ENCODE results near the gene MRPL2. TPM values are rescaled to one million over a fixed set of nuclear protein-coding genes. Genes with fewer than 3 reads are reported as not detected.

MRPL2 gene
- total RNA-seq, 4 donors from 2014 or later = 14.4 to 44.4 (median 16.1) TPM

DNA sequence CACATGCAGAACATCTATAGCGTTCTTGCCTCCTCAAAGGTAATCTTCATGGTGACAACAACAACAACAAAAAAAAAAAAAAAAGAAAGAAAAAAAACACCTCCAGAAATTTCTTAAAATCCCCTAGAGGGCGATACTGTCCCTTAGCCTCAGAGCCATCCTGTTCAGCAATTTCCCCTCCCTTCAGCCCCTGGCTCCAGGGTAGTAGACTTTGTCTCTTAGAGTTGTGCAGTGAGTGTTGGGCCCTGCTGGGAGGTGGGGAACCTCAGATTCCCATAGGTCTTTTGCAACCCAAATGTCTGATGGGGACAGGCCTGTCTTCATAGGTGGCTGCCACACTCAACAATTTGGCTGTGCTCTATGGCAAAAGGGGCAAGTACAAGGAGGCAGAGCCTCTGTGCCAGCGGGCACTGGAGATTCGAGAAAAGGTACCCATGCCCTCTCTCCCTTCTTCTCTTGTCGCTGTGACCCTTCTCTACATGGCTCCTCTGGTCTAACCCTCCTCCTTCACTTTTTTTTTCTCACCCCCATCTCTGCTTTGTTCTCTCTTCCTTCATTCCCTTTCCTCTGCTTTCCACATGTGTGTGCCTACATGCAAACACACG is 10.9 kb upstream of the MRPL2 start:
- no peak overlapping the region for H3K4me3 ChIP-seq
- H3K9me3 ChIP-seq = no peaks in the 10 kb centered on the region
- no peaks in the 10 kb centered on the region for H3K36me3 ChIP-seq
- peak in 1 of 2 donors; percentile 46 for DNase-seq
- peaks cover 0 to 4% of the 10 kb centered on the region in 2 donors for H3K4me1 ChIP-seq
- peak overlapping the region; percentile 55 to 94 for H3K27ac ChIP-seq
- intact Hi-C loops (cut with DNase I; ENCODE audit: low total_unique reads) = loop anchor here (10.0 kb wide), 1 partner anchor 55 kb away; no protein-coding TSS in a partner anchor
- no peaks in the 10 kb centered on the region for H3K27me3 ChIP-seq
- TF ChIP-seq, protein P1, sequence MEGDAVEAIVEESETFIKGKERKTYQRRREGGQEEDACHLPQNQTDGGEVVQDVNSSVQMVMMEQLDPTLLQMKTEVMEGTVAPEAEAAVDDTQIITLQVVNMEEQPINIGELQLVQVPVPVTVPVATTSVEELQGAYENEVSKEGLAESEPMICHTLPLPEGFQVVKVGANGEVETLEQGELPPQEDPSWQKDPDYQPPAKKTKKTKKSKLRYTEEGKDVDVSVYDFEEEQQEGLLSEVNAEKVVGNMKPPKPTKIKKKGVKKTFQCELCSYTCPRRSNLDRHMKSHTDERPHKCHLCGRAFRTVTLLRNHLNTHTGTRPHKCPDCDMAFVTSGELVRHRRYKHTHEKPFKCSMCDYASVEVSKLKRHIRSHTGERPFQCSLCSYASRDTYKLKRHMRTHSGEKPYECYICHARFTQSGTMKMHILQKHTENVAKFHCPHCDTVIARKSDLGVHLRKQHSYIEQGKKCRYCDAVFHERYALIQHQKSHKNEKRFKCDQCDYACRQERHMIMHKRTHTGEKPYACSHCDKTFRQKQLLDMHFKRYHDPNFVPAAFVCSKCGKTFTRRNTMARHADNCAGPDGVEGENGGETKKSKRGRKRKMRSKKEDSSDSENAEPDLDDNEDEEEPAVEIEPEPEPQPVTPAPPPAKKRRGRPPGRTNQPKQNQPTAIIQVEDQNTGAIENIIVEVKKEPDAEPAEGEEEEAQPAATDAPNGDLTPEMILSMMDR (IDR thresholded peaks at IDR 0.05) = peak; percentile 45 to 70 (median 58)
- TF ChIP-seq POLR2A (IDR thresholded peaks at IDR 0.05) = no peak

- no peaks in the 10 kb centered on the region for H3K36me3 ChIP-seq
- no peak overlapping the region for H3K27ac ChIP-seq
- no peaks in the 10 kb centered on the region for H3K9me3 ChIP-seq
- no peak for DNase-seq
- intact Hi-C loops (cut with DNase I; ENCODE audit: low total_unique reads) = no loop called here
- H3K4me3 ChIP-seq = no peak overlapping the region
- TF ChIP-seq POLR2A (IDR thresholded peaks at IDR 0.05) = no peak
- TF ChIP-seq, protein P1 (IDR thresholded peaks at IDR 0.05) = no peak
- H3K27me3 ChIP-seq = no peaks in the 10 kb centered on the region
- H3K4me1 ChIP-seq = peaks cover 9 to 10% of the 10 kb centered on the region in 2 donors
These were observed 3.6 kb upstream of the MRPL2 start for GRCh38 chr6:43062818-43063217.

DNA sequence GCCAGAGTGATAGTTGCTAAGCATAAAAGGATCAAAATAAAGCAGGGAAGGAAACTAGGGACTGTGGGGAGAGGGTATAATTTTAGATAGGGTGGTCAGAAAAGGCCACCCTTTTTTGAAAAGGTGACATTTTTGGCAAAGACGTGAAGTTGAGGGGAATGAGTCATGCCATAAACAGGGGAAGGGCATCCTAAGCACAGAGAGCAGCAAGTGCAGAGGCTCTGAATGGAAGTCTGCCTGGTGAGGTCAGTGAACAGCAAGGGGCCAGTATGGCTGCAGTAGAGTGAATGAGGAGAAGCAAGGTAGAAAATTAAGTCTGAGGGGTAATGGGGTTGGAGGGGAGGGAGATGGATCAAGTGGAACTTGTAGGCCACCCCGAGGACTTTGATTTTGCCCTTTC is 2.6 kb upstream of the MRPL2 start:
- H3K9me3 ChIP-seq = no peaks in the 10 kb centered on the region
- no peaks in the 10 kb centered on the region for H3K27me3 ChIP-seq
- TF ChIP-seq, protein P1 (IDR thresholded peaks at IDR 0.05) = no peak
- TF ChIP-seq POLR2A (IDR thresholded peaks at IDR 0.05) = no peak
- no peak overlapping the region for H3K27ac ChIP-seq
- H3K4me1 ChIP-seq = peaks cover 9 to 10% of the 10 kb centered on the region in 2 donors
- intact Hi-C loops (cut with DNase I; ENCODE audit: low total_unique reads) = no loop called here
- DNase-seq = no peak
- H3K4me3 ChIP-seq = no peak overlapping the region
- no peaks in the 10 kb centered on the region for H3K36me3 ChIP-seq

- TF ChIP-seq POLR2A (IDR thresholded peaks at IDR 0.05) = no peak
- H3K36me3 ChIP-seq = no peaks in the 10 kb centered on the region
- peak overlapping the region in 1 of 2 donors; percentile 90 for H3K4me3 ChIP-seq
- peaks cover 9 to 10% of the 10 kb centered on the region in 2 donors for H3K4me1 ChIP-seq
- no peaks in the 10 kb centered on the region for H3K27me3 ChIP-seq
- intact Hi-C loops (cut with DNase I; ENCODE audit: low total_unique reads) = no loop called here
- H3K27ac ChIP-seq = no peak overlapping the region
- no peaks in the 10 kb centered on the region for H3K9me3 ChIP-seq
- DNase-seq = no peak
These were observed 1.8 kb upstream of the MRPL2 start for GRCh38 chr6:43060755-43061633.

DNA sequence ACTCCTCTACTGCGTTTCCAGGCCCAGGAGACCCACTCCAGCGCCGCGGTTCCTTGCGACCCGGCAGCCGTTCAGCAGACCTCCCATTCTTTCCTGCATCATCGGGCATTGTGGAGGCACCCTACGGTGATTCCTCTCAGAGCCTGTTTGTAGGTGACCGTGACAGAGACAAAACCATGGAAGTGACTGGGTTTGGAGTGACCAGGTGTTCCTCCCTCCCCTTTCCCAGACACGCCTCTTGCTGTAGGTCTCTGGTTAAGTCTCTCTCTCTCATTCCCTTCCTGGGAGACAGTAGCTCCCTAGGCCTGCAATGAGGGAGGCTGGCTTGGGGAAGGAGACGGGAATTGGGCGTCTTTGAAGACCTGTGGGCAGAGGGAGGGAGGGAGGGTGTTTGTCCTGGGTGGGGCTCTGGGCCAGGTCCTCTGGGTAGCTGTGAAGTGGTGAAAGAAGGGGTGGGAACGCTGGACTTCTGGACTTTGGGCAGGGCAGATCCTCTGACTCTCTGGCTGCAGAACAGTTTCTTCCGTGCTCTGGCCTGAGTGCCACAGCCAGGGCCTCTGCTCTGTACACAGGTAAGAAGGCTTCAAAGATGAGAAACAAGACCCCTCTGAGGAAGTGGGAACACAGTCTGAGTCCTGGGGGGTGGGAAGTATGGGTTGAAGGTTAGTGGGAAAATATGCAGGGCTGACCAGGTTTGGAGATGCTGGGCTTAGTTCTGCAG is 960 bp upstream of the MRPL2 start:
- H3K27me3 ChIP-seq = no peaks in the 10 kb centered on the region
- intact Hi-C loops (cut with DNase I; ENCODE audit: low total_unique reads) = no loop called here
- peak overlapping the region; percentile 88 to 90 for H3K4me3 ChIP-seq
- H3K36me3 ChIP-seq = no peaks in the 10 kb centered on the region
- peaks cover 9 to 10% of the 10 kb centered on the region in 2 donors for H3K4me1 ChIP-seq
- no peaks in the 10 kb centered on the region for H3K9me3 ChIP-seq
- H3K27ac ChIP-seq = peak overlapping the region; percentile 85 to 90
- no peak for DNase-seq
- TF ChIP-seq, protein P1 (IDR thresholded peaks at IDR 0.05) = no peak
- no peak for TF ChIP-seq POLR2A (IDR thresholded peaks at IDR 0.05)

Data from uterus (tissue), 4 donors.